ENCODE results near the gene GPLD1.

The GPLD1 gene

DNA sequence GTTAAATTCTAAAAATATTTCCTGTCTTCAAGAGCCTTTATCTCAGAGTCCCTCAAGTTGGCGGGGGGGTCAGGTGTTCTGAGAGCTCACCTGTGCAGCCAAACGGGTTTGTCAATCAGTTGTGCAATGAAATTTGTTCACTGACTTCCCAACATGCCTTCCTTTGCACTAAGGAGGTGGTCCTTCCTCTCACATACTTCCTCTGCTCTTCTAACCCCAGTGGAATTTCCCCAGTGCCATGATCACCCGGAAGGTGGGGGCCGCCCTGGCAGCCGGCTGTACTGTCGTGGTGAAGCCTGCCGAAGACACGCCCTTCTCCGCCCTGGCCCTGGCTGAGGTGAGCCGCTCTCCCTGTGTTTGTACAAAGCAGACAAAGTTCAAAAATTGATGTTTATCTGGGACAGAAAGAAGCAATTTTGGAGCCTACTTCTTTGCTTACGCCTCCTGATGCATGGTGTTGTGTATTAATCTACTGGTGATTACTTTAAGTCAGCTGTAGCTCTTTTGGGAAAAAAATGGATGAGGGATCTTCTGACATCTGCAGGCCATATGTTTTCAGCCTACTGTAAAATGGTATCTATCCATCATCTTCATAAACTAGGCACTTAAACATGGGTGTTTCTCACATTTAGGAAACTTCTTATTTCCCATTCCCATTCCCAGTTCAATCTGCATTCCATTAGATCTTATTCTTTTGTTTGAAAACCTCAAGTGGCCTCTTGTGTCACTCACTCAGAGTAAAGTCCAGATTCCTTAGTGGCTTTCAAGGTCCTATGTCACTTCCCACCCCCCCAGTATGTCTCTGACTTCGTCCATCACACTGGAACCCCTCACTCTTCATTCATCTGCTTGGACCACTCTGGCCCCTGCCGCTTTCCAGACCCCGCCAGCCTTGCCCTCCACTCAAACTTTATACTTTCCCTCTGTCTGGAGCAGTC is 15.5 kb upstream of the GPLD1 start:
- Histone ChIP-seq H3K9me3 (ENCODE audit: low read depth, low read length) (no peaks in the 10 kb centered on the region), H3K4me3 (no peak overlapping the region), H3K27ac (no peak overlapping the region), H3K9ac (ENCODE audit: insufficient read length) (no peak overlapping the region), H3K36me3 (ENCODE audit: insufficient read depth, low read length) (no peaks in the 10 kb centered on the region)
- no peak for DNase-seq (ENCODE audit: low read depth, low spot score)
- TF ChIP-seq EZH2 (IDR thresholded peaks at IDR 0.05) = no peak
- TF ChIP-seq FOXP2 (optimal IDR thresholded peaks at IDR 0.05; ENCODE audit: control extremely low read depth, extremely low read length, insufficient read depth) = no peak
- no peak for TF ChIP-seq POLR2AphosphoS5 (IDR thresholded peaks at IDR 0.05; ENCODE audit: borderline replicate concordance, low read depth, low read length)

DNA sequence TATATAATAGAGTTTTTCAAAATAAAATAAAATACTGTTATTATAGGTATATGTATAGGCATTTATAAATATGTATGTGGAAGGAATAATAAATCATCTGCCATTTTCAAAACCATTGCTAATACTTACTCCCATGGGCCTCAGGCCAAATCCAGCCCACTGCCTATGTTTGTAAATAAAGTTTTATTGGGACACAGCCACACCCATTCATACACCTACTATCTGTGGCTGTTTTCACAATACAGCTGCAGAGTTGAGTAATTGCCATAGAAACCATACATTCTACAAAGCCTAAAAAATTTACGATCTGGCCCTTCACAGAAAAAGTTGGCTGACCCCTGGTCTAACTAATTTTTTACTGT is 14.9 kb upstream of the GPLD1 start:
- Histone ChIP-seq H3K9ac (ENCODE audit: insufficient read length) (no peak overlapping the region), H3K27ac (no peak overlapping the region), H3K36me3 (ENCODE audit: insufficient read depth, low read length) (no peaks in the 10 kb centered on the region), H3K9me3 (ENCODE audit: low read depth, low read length) (no peaks in the 10 kb centered on the region), H3K4me3 (no peak overlapping the region)
- TF ChIP-seq EZH2 (IDR thresholded peaks at IDR 0.05) (no peak), POLR2AphosphoS5 (IDR thresholded peaks at IDR 0.05; ENCODE audit: borderline replicate concordance, low read depth, low read length) (no peak), FOXP2 (optimal IDR thresholded peaks at IDR 0.05; ENCODE audit: control extremely low read depth, extremely low read length, insufficient read depth) (no peak)
- no peak for DNase-seq (ENCODE audit: low read depth, low spot score)

DNA sequence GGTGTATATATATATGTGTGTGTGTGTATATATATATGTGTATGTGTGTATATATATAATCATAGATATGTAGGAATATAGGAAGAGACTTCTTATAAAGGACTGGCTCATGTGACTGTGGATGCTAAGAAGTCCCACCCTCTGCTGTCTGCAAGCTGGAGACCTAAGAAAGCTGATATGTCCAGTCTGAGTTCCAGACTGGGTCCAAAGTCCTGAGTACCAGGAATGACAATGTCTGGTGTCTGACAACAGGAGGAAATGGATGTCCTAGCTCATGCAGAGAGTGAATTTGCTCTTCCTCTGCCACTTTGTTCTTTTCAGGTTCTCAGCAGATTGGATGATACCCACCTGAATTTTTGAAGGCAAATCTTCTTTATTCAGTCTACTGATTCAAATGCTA is 12.5 kb upstream of the GPLD1 start:
- no peaks in the 10 kb centered on the region for H3K36me3 ChIP-seq (ENCODE audit: insufficient read depth, low read length)
- no peak for DNase-seq (ENCODE audit: low read depth, low spot score)

DNA sequence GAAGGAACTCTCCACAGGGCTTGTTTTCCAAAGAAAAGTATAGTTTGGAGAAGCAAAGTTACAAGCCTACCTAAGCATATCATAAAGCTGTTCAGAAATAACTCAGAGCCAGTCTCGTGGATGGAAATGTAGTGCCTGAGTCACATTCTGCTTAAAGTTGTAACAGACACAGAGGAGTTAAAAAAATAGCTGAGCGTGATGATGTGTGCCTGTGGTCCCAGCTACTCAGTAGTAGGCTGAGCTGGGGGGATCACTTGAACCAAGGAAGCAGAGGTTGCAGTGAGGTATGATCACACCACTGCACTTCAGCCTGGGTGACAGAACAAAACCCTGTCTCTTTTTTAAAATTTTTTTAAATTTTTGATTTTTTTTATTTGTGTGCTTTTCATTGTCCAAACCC is 12.0 kb upstream of the GPLD1 start:
- Histone ChIP-seq H3K4me3 (no peak overlapping the region), H3K27ac (no peak overlapping the region), H3K36me3 (ENCODE audit: insufficient read depth, low read length) (no peaks in the 10 kb centered on the region), H3K9me3 (ENCODE audit: low read depth, low read length) (no peaks in the 10 kb centered on the region), H3K9ac (ENCODE audit: insufficient read length) (no peak overlapping the region)
- TF ChIP-seq FOXP2 (optimal IDR thresholded peaks at IDR 0.05; ENCODE audit: control extremely low read depth, extremely low read length, insufficient read depth) = no peak
- no peak for TF ChIP-seq EZH2 (IDR thresholded peaks at IDR 0.05)
- no peak for TF ChIP-seq POLR2AphosphoS5 (IDR thresholded peaks at IDR 0.05; ENCODE audit: borderline replicate concordance, low read depth, low read length)
- DNase-seq (ENCODE audit: low read depth, low spot score) = no peak

More for the DNA sequence above, 12.5 kb upstream of the GPLD1 start:
- no peak for TF ChIP-seq FOXP2 (optimal IDR thresholded peaks at IDR 0.05; ENCODE audit: control extremely low read depth, extremely low read length, insufficient read depth)
- TF ChIP-seq POLR2AphosphoS5 (IDR thresholded peaks at IDR 0.05; ENCODE audit: borderline replicate concordance, low read depth, low read length) = no peak
- TF ChIP-seq EZH2 (IDR thresholded peaks at IDR 0.05) = no peak
- H3K9ac ChIP-seq (ENCODE audit: insufficient read length) = no peak overlapping the region
- no peak overlapping the region for H3K4me3 ChIP-seq
- no peaks in the 10 kb centered on the region for H3K9me3 ChIP-seq (ENCODE audit: low read depth, low read length)
- H3K27ac ChIP-seq = no peak overlapping the region

DNA sequence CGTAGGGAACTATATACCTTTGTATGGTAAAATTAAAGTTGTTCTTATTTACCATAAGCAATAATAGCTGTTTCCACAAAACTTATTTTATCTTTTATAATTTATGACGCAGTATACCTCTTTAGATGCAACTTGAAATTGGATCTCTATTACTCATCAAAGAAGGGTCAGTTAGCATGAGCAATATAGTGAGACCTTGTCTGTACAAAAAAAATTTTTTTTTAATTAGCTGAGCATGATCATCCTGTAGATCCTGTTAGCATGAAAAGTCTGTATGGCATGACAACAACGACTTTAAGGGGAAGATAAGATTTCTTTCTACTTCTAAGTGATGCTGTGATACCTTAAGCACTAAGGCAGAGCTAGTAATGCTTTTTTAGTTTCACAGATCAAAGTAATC is 11.3 kb upstream of the GPLD1 start:
- no peaks in the 10 kb centered on the region for H3K9me3 ChIP-seq (ENCODE audit: low read depth, low read length)
- no peak for DNase-seq (ENCODE audit: low read depth, low spot score)
- no peaks in the 10 kb centered on the region for H3K36me3 ChIP-seq (ENCODE audit: insufficient read depth, low read length)
- TF ChIP-seq POLR2AphosphoS5 (IDR thresholded peaks at IDR 0.05; ENCODE audit: borderline replicate concordance, low read depth, low read length) (no peak), FOXP2 (optimal IDR thresholded peaks at IDR 0.05; ENCODE audit: control extremely low read depth, extremely low read length, insufficient read depth) (no peak), EZH2 (IDR thresholded peaks at IDR 0.05) (no peak)
- no peak overlapping the region for H3K27ac ChIP-seq
- no peak overlapping the region for H3K9ac ChIP-seq (ENCODE audit: insufficient read length)
- no peak overlapping the region for H3K4me3 ChIP-seq

DNA sequence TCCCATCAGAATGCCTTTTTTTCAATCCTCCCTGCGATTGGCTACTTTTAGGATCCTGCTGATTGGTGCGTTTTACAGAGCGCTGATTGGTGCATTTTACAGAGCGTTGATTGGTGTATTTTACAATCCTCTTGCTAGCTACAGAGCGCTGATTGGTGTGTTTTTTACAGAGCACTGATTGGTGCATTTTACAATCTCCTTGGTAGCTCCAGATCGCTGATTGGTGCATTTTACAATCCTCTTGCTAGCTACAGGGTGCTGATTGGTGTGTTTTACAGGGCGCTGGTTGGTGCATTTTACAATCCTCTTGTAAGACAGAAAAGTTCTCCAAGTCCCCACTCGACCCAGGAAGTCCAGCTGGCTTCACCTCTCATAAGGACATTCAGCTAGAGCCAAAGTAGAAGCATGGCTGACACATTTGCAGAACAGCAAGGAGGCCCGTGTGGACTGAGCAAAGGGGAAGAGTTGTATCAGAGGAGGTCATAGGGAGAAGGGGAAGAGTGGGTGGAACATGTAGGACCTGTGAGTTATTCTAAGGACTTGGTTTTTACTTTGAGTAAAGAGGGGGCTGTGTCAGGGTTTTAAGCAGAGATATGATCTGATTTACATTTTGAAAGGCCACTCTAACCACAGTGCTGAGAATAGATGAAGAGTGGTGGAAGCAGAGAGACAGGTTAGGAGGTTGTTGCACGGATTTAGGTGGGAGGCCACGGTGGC is 8.0 kb upstream of the GPLD1 start:
- no peak overlapping the region for H3K9ac ChIP-seq (ENCODE audit: insufficient read length)
- H3K4me3 ChIP-seq = no peak overlapping the region
- DNase-seq (ENCODE audit: low read depth, low spot score) = no peak
- H3K36me3 ChIP-seq (ENCODE audit: insufficient read depth, low read length) = no peaks in the 10 kb centered on the region
- H3K9me3 ChIP-seq (ENCODE audit: low read depth, low read length) = no peaks in the 10 kb centered on the region
- no peak overlapping the region for H3K27ac ChIP-seq
- TF ChIP-seq FOXP2 (optimal IDR thresholded peaks at IDR 0.05; ENCODE audit: control extremely low read depth, extremely low read length, insufficient read depth) = no peak
- no peak for TF ChIP-seq POLR2AphosphoS5 (IDR thresholded peaks at IDR 0.05; ENCODE audit: borderline replicate concordance, low read depth, low read length)
- no peak for TF ChIP-seq EZH2 (IDR thresholded peaks at IDR 0.05)

DNA sequence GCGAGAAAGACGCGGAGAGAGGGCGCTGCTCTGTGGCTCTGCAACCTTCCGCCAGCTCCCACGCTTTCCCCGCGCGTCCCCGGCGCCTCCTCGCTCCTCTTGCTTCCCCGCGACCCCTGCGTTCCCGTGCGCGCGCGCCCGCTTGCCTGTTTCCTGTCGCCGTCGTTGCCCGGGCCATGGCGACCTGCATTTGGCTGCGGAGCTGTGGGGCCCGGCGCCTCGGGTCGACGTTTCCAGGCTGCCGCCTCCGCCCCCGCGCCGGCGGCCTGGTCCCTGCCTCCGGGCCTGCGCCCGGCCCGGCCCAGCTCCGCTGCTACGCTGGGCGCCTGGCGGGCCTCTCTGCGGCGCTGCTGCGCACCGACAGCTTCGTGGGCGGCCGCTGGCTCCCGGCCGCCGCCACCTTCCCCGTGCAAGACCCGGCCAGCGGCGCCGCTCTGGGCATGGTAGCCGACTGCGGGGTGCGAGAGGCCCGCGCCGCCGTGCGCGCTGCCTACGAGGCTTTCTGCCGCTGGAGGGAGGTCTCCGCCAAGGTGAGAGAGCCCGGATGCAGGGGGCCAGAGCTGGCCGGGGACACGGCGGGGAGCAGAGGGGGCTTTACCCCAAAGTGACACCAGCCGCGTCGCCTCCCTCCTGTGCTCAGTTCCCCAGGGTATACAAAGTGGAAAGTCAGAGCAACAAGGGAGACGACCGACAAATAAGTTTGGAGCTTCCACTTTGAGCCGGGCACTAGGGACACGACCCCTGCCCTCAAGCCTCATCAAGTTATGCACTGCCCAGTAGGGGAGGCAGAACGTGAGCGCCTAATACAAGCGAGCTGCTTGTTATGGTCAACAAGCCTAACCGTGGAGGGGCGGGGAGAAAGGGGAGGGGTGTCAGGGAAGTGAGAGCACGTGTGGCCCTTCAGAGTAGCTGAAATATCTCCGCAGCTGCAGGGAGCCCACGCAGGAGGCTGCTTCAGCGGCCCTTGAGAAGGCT is 5.7 kb upstream of the GPLD1 start, which contains the start of gene ALDH5A1:
TSS of gene ALDH5A1 (plus strand) at position 149 of the 975 bp plus-strand sequence. CDS start at position 177, 28 bp downstream.
- Histone ChIP-seq H3K4me3 (peak within 1 kb of the TSS; percentile 87), H3K27ac (no peak within 1 kb of the TSS), H3K9ac (ENCODE audit: insufficient read length) (peak within 1 kb of the TSS; percentile 75), H3K9me3 (ENCODE audit: low read depth, low read length) (no peaks in the 10 kb centered on the region), H3K36me3 (ENCODE audit: insufficient read depth, low read length) (no peaks in the 10 kb centered on the region)
- TF ChIP-seq POLR2AphosphoS5 (IDR thresholded peaks at IDR 0.05; ENCODE audit: borderline replicate concordance, low read depth, low read length) = peak; percentile 42; the same call in 1 of the 2 replicates
- no peak for TF ChIP-seq FOXP2 (optimal IDR thresholded peaks at IDR 0.05; ENCODE audit: control extremely low read depth, extremely low read length, insufficient read depth)
- no peak for DNase-seq (ENCODE audit: low read depth, low spot score)
